Heart left ventricle (tissue), 13 donors: ENCODE measurements around the gene ZC3H7A.

Experiments used
- CTCF ChIP-seq, 12 donors: fragments of 200-600 bp; sonication (generic) in 4 of 12; IDR thresholded peaks; one replicate each; pipeline versions ENCODE4 v1.5.0 to v1.8.0; 2018 to 2022; ENCODE audit warnings: antibody characterized with exemption in 12 of 12, mild to moderate bottlenecking in 5 of 12
- POLR2A ChIP-seq, 2 donors: fragments of 450-650 bp; IDR thresholded peaks; one replicate each; pipeline ENCODE4 v1.6.1; 2017; ENCODE audit warnings: antibody characterized with exemption in 2 of 2, mild to moderate bottlenecking in 2 of 2, moderate library complexity in 2 of 2
- donor health status: ischemic (EF 13 %, LVEDD 7.1; RV severe dilation, severe dysfunction).
- donor health status: DM: no; HTN: yes; CAD: no.
- donor health status: DM: no; HTN: no; CAD: no.
- donor health status: ischemic (EF 25% LVEDD 6.9; RV normal size, moderate dysfunction).
- donor health status: ischemic (EF 25% LVEDD 5.7; RV mildly dilated, moderate dysfunction).
- donor health status: ischemic (EF 35%, LVEDD 5.7; RV mildly dilated, moderate dysfunction).
- donor health status: nonischemic (EF 11% LVEDD 7.7; RV severe dilation, severe dysfunction).
- donor health status: DM: yes; HTN: yes; CAD: no.
- donor health status: PGD.
- donor health status: ischemic (EF 29% LVEDD 5.4; RV normal size, mild dysfunction).
- donor health status: nonischemic (EF 23%, LVEDD 6.1; RV moderate dilation, normal function).

GRCh38 chr16:11734653-11735043 lies 62.4 kb downstream of the ZC3H7A start:
- no peak for TF ChIP-seq CTCF (IDR thresholded peaks at IDR 0.05)
- no peak for TF ChIP-seq POLR2A (IDR thresholded peaks at IDR 0.05)
